DOHH2 (cell line): ENCODE results near the gene RERG.

Experiments used
- H3F3A ChIP-seq: fragments of 200-600 bp; sonication (generic), shearing (Covaris generic); 2 replicates; pipeline ENCODE4 v1.6.0; 2016; ENCODE audit warnings: antibody characterized with exemption, mild to moderate bottlenecking; ENCODE audit not compliant: control insufficient read depth, insufficient read depth
- H3K27ac ChIP-seq: fragments of 200-600 bp; sonication (generic); 2 replicates; pipeline ENCODE4 v1.5.1; 2014; ENCODE audit warnings: low read depth, mild to moderate bottlenecking, low read length, moderate library complexity
- H3K27me3 ChIP-seq: fragments of 200-600 bp; sonication (generic); 2 replicates; pipeline ENCODE4 v1.6.1; 2014; ENCODE audit warnings: mild to moderate bottlenecking, low read length, mixed read lengths; ENCODE audit not compliant: control insufficient read depth
- H3K36me3 ChIP-seq: fragments of 200-600 bp; sonication (generic); 2 replicates; pipeline ENCODE4 v1.6.1; 2014; ENCODE audit warnings: mild to moderate bottlenecking, low read length, moderate library complexity, mixed read lengths; ENCODE audit not compliant: control insufficient read depth
- H3K4me1 ChIP-seq: fragments of 200-600 bp; sonication (generic); 2 replicates; pipeline ENCODE4 v1.6.1; 2014; ENCODE audit warnings: mild to moderate bottlenecking, low read length, mixed read lengths; ENCODE audit not compliant: control insufficient read depth
- H3K4me2 ChIP-seq: fragments of 200-600 bp; sonication (generic); 2 replicates; pipeline ENCODE4 v1.6.0; 2014; ENCODE audit warnings: mild to moderate bottlenecking, low read length, moderate library complexity
- H3K4me3 ChIP-seq: fragments of 200-600 bp; sonication (generic); 2 replicates; pipeline ENCODE4 v1.5.1; 2014; ENCODE audit warnings: mild to moderate bottlenecking, low read length, mixed read lengths
- H3K79me2 ChIP-seq: fragments of 200-600 bp; sonication (generic); 2 replicates; pipeline ENCODE4 v1.6.1; 2014; ENCODE audit warnings: mild to moderate bottlenecking, low read length, mixed read lengths; ENCODE audit not compliant: control insufficient read depth
- H3K9me2 ChIP-seq: fragments of 200-600 bp; sonication (generic); replicated peaks from 2 replicates; pipeline ENCODE4 v1.6.1; 2014; ENCODE audit warnings: mild to moderate bottlenecking, low read length, mixed read lengths; ENCODE audit not compliant: control insufficient read depth
- H3K9me3 ChIP-seq: fragments of 200-600 bp; sonication (generic); 2 replicates; pipeline ENCODE4 v1.6.1; 2014; ENCODE audit warnings: antibody characterized with exemption, low read length, mixed read lengths; ENCODE audit not compliant: control insufficient read depth, insufficient read depth
- H4K20me1 ChIP-seq: fragments of 200-600 bp; sonication (generic); 2 replicates; pipeline ENCODE4 v1.6.0; 2014; ENCODE audit warnings: low read depth, mild to moderate bottlenecking, antibody characterized with exemption, low read length, moderate library complexity; ENCODE audit not compliant: control insufficient read depth, insufficient read depth
- EZH2phosphoT487 ChIP-seq: fragments of 200-600 bp; sonication (generic); IDR thresholded peaks from 2 replicates; pipeline ENCODE4 v1.6.1; 2017; ENCODE audit warnings: borderline replicate concordance, mild to moderate bottlenecking, antibody characterized with exemption, low read length, moderate library complexity, mixed read lengths
- TF ChIP-seq, protein P1 (sequence below): fragments of 200-600 bp; sonication (generic); IDR thresholded peaks from one replicate; pipeline ENCODE4 v1.5.1; 2014; ENCODE audit warnings: antibody characterized with exemption, mild to moderate bottlenecking, low read depth, low read length; ENCODE audit not compliant: poor library complexity, severe bottlenecking

The RERG gene

DNA sequence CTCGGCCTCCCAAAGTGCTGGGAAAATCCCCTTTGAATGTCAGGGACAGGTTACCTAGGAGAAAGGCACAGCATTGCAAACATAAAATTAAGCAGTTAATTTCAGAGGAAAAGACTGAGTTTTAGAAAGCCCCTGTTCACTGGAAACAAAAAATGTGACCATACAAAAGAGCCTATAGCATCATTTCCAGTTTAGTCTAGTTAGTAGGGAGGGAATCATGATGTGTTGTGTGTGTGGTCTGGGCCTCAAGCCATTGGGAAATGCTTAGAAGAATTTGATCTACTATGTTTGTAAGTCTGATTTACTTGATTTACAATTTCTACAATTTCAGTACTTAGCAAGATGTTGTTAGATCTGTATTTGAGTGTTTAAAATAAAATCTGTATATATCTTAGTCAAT is 47.1 kb upstream of the RERG start:
- no peak overlapping the region for H3K4me3 ChIP-seq
- no peaks in the 10 kb centered on the region for H3K9me2 ChIP-seq
- H3F3A ChIP-seq, result no peaks in the 10 kb centered on the region
- H3K4me1 ChIP-seq, result no peaks in the 10 kb centered on the region
- H3K79me2 ChIP-seq, result no peaks in the 10 kb centered on the region
- no peaks in the 10 kb centered on the region for H3K9me3 ChIP-seq
- no peaks in the 10 kb centered on the region for H4K20me1 ChIP-seq
- H3K4me2 ChIP-seq, result no peak overlapping the region
- H3K27ac ChIP-seq, result no peak overlapping the region
- no peaks in the 10 kb centered on the region for H3K27me3 ChIP-seq
- H3K36me3 ChIP-seq, result no peaks in the 10 kb centered on the region
- TF ChIP-seq EZH2phosphoT487, result no peak
- TF ChIP-seq, protein P1, sequence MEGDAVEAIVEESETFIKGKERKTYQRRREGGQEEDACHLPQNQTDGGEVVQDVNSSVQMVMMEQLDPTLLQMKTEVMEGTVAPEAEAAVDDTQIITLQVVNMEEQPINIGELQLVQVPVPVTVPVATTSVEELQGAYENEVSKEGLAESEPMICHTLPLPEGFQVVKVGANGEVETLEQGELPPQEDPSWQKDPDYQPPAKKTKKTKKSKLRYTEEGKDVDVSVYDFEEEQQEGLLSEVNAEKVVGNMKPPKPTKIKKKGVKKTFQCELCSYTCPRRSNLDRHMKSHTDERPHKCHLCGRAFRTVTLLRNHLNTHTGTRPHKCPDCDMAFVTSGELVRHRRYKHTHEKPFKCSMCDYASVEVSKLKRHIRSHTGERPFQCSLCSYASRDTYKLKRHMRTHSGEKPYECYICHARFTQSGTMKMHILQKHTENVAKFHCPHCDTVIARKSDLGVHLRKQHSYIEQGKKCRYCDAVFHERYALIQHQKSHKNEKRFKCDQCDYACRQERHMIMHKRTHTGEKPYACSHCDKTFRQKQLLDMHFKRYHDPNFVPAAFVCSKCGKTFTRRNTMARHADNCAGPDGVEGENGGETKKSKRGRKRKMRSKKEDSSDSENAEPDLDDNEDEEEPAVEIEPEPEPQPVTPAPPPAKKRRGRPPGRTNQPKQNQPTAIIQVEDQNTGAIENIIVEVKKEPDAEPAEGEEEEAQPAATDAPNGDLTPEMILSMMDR, result no peak

DNA sequence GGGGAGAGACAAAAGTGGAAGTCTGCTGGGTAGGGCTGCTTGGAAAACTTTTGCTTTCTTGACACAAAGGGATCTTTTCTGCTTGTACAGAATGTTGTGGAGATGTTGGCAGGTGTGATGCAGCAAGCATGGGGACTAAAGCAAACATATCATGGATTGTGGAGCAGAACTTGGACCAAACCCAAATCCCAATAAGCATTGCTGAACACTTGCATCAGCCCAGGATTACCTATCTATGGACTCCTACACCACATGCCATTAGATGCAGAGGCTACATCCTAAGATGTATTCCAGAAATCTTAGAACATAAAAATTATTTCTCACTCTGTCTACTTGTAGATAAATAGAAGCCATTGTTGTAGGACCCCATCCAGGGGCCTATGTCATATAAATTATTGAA is 44.7 kb upstream of the RERG start:
- H3K9me3 ChIP-seq, result no peaks in the 10 kb centered on the region
- no peaks in the 10 kb centered on the region for H3K36me3 ChIP-seq
- no peak overlapping the region for H3K4me2 ChIP-seq
- H3K27me3 ChIP-seq, result no peaks in the 10 kb centered on the region
- H3K4me3 ChIP-seq, result no peak overlapping the region
- no peaks in the 10 kb centered on the region for H3F3A ChIP-seq
- TF ChIP-seq, protein P1, result no peak
- no peak for TF ChIP-seq EZH2phosphoT487
- no peaks in the 10 kb centered on the region for H3K79me2 ChIP-seq
- no peaks in the 10 kb centered on the region for H3K4me1 ChIP-seq
- H3K9me2 ChIP-seq, result no peaks in the 10 kb centered on the region
- no peak overlapping the region for H3K27ac ChIP-seq
- H4K20me1 ChIP-seq, result no peaks in the 10 kb centered on the region

DNA sequence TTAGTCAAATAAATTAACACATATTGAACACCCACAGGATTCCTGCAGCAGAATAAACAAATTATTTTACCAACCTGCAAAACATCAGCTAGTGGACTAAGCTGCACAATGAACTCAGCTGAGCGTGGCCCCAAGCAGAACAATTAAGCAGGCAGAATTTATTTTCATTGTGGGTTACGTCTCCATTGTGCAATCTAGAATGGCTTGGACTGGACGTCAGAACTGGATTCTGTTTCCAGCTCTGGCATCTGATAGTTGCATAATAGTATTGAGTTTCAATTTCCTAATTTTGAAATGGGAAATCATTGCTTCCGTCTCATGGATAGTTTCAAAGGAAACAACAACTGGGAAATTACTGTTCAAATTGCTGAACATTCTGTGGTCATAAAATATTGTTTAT is 35.5 kb upstream of the RERG start:
- Histone ChIP-seq H3K4me2 (no peak overlapping the region), H3K79me2 (no peaks in the 10 kb centered on the region), H3F3A (no peaks in the 10 kb centered on the region), H3K9me2 (no peaks in the 10 kb centered on the region), H3K27ac (no peak overlapping the region), H3K9me3 (no peaks in the 10 kb centered on the region), H4K20me1 (no peaks in the 10 kb centered on the region), H3K36me3 (no peaks in the 10 kb centered on the region), H3K4me3 (no peak overlapping the region), H3K4me1 (no peaks in the 10 kb centered on the region), H3K27me3 (0 out of 2 replicates have a peak, but pooled peaks cover 3% of the 10 kb centered on the region)
- TF ChIP-seq, protein P1, result no peak
- no peak for TF ChIP-seq EZH2phosphoT487

GRCh38 chr12:15253990-15254389 is 32.8 kb upstream of the RERG start:
- Histone ChIP-seq H3K4me1 (no peaks in the 10 kb centered on the region), H3K27me3 (0 out of 2 replicates have a peak, but pooled peaks cover 4% of the 10 kb centered on the region), H3K4me2 (no peak overlapping the region), H3K36me3 (no peaks in the 10 kb centered on the region), H3K4me3 (no peak overlapping the region), H4K20me1 (no peaks in the 10 kb centered on the region), H3K9me2 (no peaks in the 10 kb centered on the region), H3K9me3 (no peaks in the 10 kb centered on the region), H3K79me2 (no peaks in the 10 kb centered on the region), H3F3A (no peaks in the 10 kb centered on the region), H3K27ac (no peak overlapping the region)
- no peak for TF ChIP-seq EZH2phosphoT487
- TF ChIP-seq, protein P1, result no peak
